ENCODE results near the gene ANKDD1A.
A peak's percentile ranks its signal among the peaks of the same experiment; 100 is the strongest.

The ANKDD1A gene

DNA sequence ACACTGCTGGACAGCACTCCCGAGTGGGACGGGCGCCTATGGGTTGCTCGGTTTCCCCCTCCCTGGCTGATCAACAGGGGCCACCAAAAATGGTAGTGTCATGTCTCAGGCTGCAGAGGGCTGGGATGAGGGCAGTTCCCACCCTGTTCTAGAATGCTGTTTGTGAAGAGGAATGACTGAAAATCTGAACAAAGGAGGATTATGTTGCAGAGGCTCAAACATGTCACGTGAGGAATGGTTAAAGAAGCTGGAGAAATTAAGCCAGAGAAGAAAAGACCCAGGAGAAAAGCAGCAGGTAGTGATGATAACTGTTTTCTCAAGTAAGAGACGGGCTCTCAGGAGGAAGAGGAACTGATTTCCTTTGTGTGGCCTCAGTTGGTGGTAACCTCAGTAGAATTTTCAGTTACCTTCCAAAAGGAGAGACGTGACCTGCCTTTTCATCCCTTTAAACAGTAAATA is 67.6 kb downstream of the ANKDD1A start:
- no peak for DNase-seq

- DNase-seq, result no peak
These were observed 70.2 kb downstream of the ANKDD1A start for GRCh38 chr15:64981812-64982431.

GRCh38 chr15:64982472-64982871 is 70.8 kb downstream of the ANKDD1A start:
- no peak for DNase-seq

DNA sequence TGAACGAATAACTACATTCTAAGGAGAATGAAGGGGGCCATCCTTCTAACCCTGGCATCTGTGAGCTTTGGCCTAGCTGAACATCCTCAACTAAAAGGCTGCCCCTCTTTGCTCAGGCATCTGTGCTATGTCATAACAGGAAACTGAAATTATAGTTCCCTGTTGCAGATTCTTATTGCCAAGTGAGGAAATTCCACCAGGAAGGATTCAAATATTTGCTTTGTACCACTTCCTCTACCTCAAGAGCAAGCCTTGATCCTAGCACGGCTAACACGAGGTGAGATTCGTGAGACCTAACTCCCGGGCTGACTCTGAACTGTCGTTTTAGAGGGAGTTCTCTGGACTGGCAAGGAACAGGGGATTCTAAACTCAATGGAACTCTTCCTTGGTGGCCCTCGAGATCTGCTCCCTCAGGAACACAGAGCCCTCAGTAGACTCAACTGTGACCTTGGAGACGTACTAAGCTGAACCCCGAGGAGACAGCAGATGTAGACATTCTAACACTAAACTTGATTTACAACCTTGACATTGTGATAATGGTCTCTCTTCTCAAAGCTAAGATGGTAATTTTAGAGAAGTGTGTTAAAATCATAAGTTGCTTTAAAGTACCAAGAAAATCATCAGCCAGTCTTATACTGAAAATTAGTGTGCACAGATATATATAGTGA is 73.8 kb downstream of the ANKDD1A start:
- no peak for DNase-seq

- DNase-seq, result no peak
These were observed 75.4 kb downstream of the ANKDD1A start for GRCh38 chr15:64987136-64987535.

- DNase-seq, result peak; percentile 90
These were observed 77.9 kb downstream of the ANKDD1A start, which contains the start of gene SPG21 for GRCh38 chr15:64989416-64990167. SPG21 (minus strand) TSS chr15:64989914; CDS start chr15:64983569, 6,345 bp downstream.

- no peak for DNase-seq
These were observed 78.4 kb downstream of the ANKDD1A start for GRCh38 chr15:64990168-64990470.

GRCh38 chr15:64991536-64992135 is 79.9 kb downstream of the ANKDD1A start:
- no peak for DNase-seq

GRCh38 chr15:64993290-64993689 is 81.6 kb downstream of the ANKDD1A start:
- DNase-seq, result no peak

- no peak for DNase-seq
These were observed 85.4 kb downstream of the ANKDD1A start for GRCh38 chr15:64997066-64997465.

GRCh38 chr15:64997745-64998375 is 86.2 kb downstream of the ANKDD1A start:
- DNase-seq, result no peak

- DNase-seq, result no peak
These were observed 93.3 kb downstream of the ANKDD1A start for GRCh38 chr15:65004993-65005392.

DNA sequence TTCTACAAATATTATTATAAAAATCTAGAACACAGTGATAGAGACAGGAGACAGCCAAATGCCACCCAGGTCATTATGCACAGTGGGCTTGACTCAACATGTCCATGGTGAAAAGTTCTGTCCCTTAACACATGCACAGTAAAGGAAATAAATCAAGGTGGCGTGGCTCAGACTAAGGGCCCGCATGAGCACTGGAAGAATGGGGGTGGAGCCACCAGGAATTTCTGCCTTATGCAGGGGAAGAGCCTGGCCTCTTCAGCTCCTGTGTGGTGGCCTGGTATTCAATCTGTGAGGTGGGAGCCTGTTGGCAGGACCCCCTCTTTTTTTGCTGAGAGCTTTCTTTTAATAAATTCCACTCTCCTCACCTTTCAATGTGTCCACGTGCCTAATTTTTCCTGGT is 95.2 kb downstream of the ANKDD1A start:
- DNase-seq, result no peak
